Loucy (cell line): ENCODE data around the gene SLC5A3.

Source experiments
- H2AFZ ChIP-seq: fragments of 200-600 bp; sonication (generic); 2 replicates; pipeline ENCODE4 v1.6.0; 2016; ENCODE audit warnings: antibody characterized with exemption, mild to moderate bottlenecking, low read length, moderate library complexity
- H3F3A ChIP-seq: fragments of 200-600 bp; 2 replicates; pipeline ENCODE4 v1.6.0; 2016; ENCODE audit warnings: antibody characterized with exemption, low read depth, mild to moderate bottlenecking
- H3K27me3 ChIP-seq: fragments of 200-600 bp; sonication (generic); 2 replicates; pipeline ENCODE4 v1.6.1; 2014; ENCODE audit warnings: low read length, mild to moderate bottlenecking; ENCODE audit not compliant: insufficient read depth, poor library complexity, severe bottlenecking
- H3K36me3 ChIP-seq: fragments of 200-600 bp; sonication (generic); 2 replicates; pipeline ENCODE4 v1.6.1; 2016; ENCODE audit warnings: low read length; ENCODE audit not compliant: insufficient read depth
- H3K4me1 ChIP-seq: fragments of 200-600 bp; sonication (generic); 2 replicates; pipeline ENCODE4 v1.5.1; 2014; ENCODE audit warnings: low read length, mild to moderate bottlenecking; ENCODE audit not compliant: insufficient read depth, poor library complexity, severe bottlenecking
- H3K4me2 ChIP-seq: fragments of 200-600 bp; sonication (generic); 2 replicates; pipeline ENCODE4 v1.6.0; 2014; ENCODE audit warnings: antibody characterized with exemption, low read length, low read depth, mild to moderate bottlenecking; ENCODE audit not compliant: poor library complexity, severe bottlenecking
- H3K4me3 ChIP-seq: fragments of 200-600 bp; sonication (generic); 2 replicates; pipeline ENCODE4 v1.5.1; 2014; ENCODE audit warnings: low read length, mild to moderate bottlenecking, mixed read lengths; ENCODE audit not compliant: poor library complexity, severe bottlenecking
- H3K79me2 ChIP-seq: fragments of 200-600 bp; sonication (generic); 2 replicates; pipeline ENCODE4 v1.6.1; 2014; ENCODE audit warnings: low read length; ENCODE audit not compliant: insufficient read depth
- H3K9ac ChIP-seq: fragments of 200-600 bp; sonication (generic); 2 replicates; pipeline ENCODE4 v1.6.0; 2014; ENCODE audit warnings: mild to moderate bottlenecking, low read depth, low read length, moderate library complexity; ENCODE audit not compliant: poor library complexity, severe bottlenecking
- H3K9me2 ChIP-seq: fragments of 200-600 bp; sonication (generic); replicated peaks from 2 replicates; pipeline ENCODE4 v1.6.1; 2016; ENCODE audit warnings: low read depth, low read length, mixed read lengths
- H3K9me3 ChIP-seq: fragments of 200-600 bp; sonication (generic); 2 replicates; pipeline ENCODE4 v1.6.1; 2014; ENCODE audit warnings: mild to moderate bottlenecking, antibody characterized with exemption, low read length, low read depth; ENCODE audit not compliant: insufficient read depth
- H4K20me1 ChIP-seq: fragments of 200-600 bp; sonication (generic); 2 replicates; pipeline ENCODE4 v1.6.0; 2014; ENCODE audit warnings: antibody characterized with exemption, low read length, mild to moderate bottlenecking; ENCODE audit not compliant: insufficient read depth, poor library complexity, severe bottlenecking
- EZH2phosphoT487 ChIP-seq: fragments of 200-600 bp; IDR thresholded peaks from 2 replicates; pipeline ENCODE4 v1.6.1; 2018; ENCODE audit warnings: antibody characterized with exemption, mild to moderate bottlenecking, moderate library complexity, borderline replicate concordance
- TF ChIP-seq, protein P1 (sequence below): fragments of 200-600 bp; sonication (generic); conservative IDR thresholded peaks from 2 replicates; pipeline ENCODE4 v1.5.1; 2014; ENCODE audit warnings: mild to moderate bottlenecking, antibody characterized with exemption, low read length

Gene SLC5A3

GRCh38 chr21:34110594-34111202, 37.3 kb downstream of the SLC5A3 start:
- Histone ChIP-seq H3K27me3 (no peaks in the 10 kb centered on the region), H3K4me1 (no peaks in the 10 kb centered on the region), H3K4me2 (no peak overlapping the region), H3K9me2 (no peaks in the 10 kb centered on the region), H3K36me3 (no peaks in the 10 kb centered on the region), H3K4me3 (no peak overlapping the region), H3F3A (no peaks in the 10 kb centered on the region), H3K79me2 (peaks cover 100% of the 10 kb centered on the region), H4K20me1 (peaks cover 24% of the 10 kb centered on the region), H2AFZ (no peak overlapping the region), H3K9ac (no peak overlapping the region), H3K9me3 (no peaks in the 10 kb centered on the region)
- TF ChIP-seq EZH2phosphoT487, result no peak
- TF ChIP-seq, protein P1, sequence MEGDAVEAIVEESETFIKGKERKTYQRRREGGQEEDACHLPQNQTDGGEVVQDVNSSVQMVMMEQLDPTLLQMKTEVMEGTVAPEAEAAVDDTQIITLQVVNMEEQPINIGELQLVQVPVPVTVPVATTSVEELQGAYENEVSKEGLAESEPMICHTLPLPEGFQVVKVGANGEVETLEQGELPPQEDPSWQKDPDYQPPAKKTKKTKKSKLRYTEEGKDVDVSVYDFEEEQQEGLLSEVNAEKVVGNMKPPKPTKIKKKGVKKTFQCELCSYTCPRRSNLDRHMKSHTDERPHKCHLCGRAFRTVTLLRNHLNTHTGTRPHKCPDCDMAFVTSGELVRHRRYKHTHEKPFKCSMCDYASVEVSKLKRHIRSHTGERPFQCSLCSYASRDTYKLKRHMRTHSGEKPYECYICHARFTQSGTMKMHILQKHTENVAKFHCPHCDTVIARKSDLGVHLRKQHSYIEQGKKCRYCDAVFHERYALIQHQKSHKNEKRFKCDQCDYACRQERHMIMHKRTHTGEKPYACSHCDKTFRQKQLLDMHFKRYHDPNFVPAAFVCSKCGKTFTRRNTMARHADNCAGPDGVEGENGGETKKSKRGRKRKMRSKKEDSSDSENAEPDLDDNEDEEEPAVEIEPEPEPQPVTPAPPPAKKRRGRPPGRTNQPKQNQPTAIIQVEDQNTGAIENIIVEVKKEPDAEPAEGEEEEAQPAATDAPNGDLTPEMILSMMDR, result no peak

DNA sequence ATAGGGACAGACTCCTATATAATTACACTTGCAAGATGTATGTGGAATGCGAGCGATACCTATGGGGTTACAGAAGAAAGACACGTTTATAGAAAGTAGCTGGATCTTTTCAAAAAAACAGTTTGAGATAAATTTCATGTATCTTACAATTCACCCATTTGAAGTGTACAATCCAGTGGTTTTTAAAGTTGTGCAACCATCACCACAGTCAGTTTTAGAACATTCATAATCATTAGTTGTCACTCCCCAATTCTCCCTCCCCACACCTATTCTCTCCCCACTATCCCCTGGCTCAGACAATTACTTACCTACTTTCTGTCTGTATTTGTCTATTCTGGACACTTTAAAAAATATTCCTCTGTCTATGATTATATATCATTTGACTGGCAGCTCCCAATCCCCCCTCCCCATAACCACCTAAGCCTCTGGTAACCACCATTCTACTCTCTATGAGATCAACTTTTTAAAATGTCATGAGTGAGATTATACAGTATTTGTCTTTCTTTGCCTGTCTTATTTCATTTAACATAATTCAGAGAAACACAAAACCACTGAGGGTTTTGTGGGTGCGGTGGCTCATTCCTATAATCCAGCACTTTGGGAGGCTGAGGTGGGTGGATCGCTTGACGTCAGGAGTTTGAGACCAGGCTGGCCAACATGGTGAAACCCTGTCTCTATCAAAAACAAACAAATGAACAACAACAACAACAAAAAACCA, 39.1 kb downstream of the SLC5A3 start:
- H3K9me3 ChIP-seq, result no peaks in the 10 kb centered on the region
- no peak overlapping the region for H3K4me3 ChIP-seq
- H4K20me1 ChIP-seq, result peaks cover 17% of the 10 kb centered on the region
- H3K9me2 ChIP-seq, result no peaks in the 10 kb centered on the region
- no peak for TF ChIP-seq EZH2phosphoT487
- TF ChIP-seq, protein P1, result no peak
- no peaks in the 10 kb centered on the region for H3F3A ChIP-seq
- H3K36me3 ChIP-seq, result no peaks in the 10 kb centered on the region
- no peaks in the 10 kb centered on the region for H3K27me3 ChIP-seq
- H3K79me2 ChIP-seq, result peaks cover 100% of the 10 kb centered on the region
- H2AFZ ChIP-seq, result no peak overlapping the region
- H3K9ac ChIP-seq, result no peak overlapping the region
- H3K4me2 ChIP-seq, result no peak overlapping the region
- H3K4me1 ChIP-seq, result no peaks in the 10 kb centered on the region

DNA sequence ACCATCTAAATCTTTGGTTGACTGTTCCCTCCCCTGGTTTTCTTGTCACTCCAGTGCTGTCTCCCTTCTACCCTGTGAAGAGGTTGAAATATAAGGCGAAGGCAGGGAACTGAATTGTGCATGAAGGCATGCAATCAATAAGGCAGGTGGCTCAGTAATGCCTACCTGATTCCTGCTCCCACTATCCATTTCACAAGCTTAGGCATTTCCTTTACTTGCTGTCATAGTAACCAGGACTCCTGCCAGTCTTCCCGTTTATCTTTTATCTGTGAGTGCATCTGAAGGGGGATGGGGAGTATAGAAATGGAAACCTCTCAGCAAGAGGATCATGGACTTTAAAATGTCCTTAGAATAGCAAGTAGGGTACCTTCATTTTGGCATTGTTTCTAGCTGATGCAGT, 40.5 kb downstream of the SLC5A3 start:
- Histone ChIP-seq H3K4me2 (no peak overlapping the region), H3K9ac (no peak overlapping the region), H3K9me3 (no peaks in the 10 kb centered on the region), H3F3A (no peaks in the 10 kb centered on the region), H3K4me1 (no peaks in the 10 kb centered on the region), H3K4me3 (no peak overlapping the region), H3K27me3 (no peaks in the 10 kb centered on the region), H3K79me2 (peaks cover 98% of the 10 kb centered on the region), H3K9me2 (no peaks in the 10 kb centered on the region), H3K36me3 (no peaks in the 10 kb centered on the region), H2AFZ (no peak overlapping the region), H4K20me1 (peaks cover 14% of the 10 kb centered on the region)
- TF ChIP-seq, protein P1, result no peak
